A549 (cell line): ENCODE results near the gene PURB.

Experiments used
- JUNB ChIP-seq: fragments of >200 bp; sonication (Bioruptor Twin); formaldehyde crosslinking; IDR thresholded peaks from 2 replicates; pipeline ENCODE4 v1.6.1; 2016
- TF ChIP-seq, protein P1 (sequence below): fragments of >200 bp; sonication (Bioruptor Twin); formaldehyde crosslinking; IDR thresholded peaks from 3 replicates; pipeline ENCODE4 v1.5.1; 2016

GRCh38 chr7:44887293-44887692 is 2.0 kb upstream of the PURB start:
- TF ChIP-seq JUNB, result no peak
- TF ChIP-seq, protein P1, sequence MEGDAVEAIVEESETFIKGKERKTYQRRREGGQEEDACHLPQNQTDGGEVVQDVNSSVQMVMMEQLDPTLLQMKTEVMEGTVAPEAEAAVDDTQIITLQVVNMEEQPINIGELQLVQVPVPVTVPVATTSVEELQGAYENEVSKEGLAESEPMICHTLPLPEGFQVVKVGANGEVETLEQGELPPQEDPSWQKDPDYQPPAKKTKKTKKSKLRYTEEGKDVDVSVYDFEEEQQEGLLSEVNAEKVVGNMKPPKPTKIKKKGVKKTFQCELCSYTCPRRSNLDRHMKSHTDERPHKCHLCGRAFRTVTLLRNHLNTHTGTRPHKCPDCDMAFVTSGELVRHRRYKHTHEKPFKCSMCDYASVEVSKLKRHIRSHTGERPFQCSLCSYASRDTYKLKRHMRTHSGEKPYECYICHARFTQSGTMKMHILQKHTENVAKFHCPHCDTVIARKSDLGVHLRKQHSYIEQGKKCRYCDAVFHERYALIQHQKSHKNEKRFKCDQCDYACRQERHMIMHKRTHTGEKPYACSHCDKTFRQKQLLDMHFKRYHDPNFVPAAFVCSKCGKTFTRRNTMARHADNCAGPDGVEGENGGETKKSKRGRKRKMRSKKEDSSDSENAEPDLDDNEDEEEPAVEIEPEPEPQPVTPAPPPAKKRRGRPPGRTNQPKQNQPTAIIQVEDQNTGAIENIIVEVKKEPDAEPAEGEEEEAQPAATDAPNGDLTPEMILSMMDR, result no peak
